Measurements from ENCODE around the gene GPC6.

GRCh38 chr13:94224670-94225069 is 998.1 kb downstream of the GPC6 start:
- TF ChIP-seq CTCF (IDR thresholded peaks at IDR 0.05) (no peak), POLR2A (IDR thresholded peaks at IDR 0.05) (no peak), EP300 (IDR thresholded peaks at IDR 0.05) (no peak), POLR2AphosphoS5 (IDR thresholded peaks at IDR 0.05) (no peak)
